Measurements from ENCODE around the gene VPS13A. TPM values are rescaled to one million over a fixed set of nuclear protein-coding genes. Genes with fewer than 3 reads are reported as not detected.

VPS13A gene
- total and polyA plus RNA-seq, 2 of the 13 experiments (the other 11 are each of a cell fraction or from before 2014, with no cell fraction given), result 20.4 to 20.7 TPM

- DNase-seq (ENCODE audit: low spot score), result no peak
- ATAC-seq, result no peak
- Histone ChIP-seq H3K9ac (ENCODE audit: insufficient read depth, low read depth, low read length) (no peak overlapping the region), H3K9me3 (ENCODE audit: low read length) (no peaks in the 10 kb centered on the region), H4K20me1 (ENCODE audit: insufficient read depth, low read length) (no peaks in the 10 kb centered on the region), H3K79me2 (ENCODE audit: insufficient read depth, low read length) (no peaks in the 10 kb centered on the region), H3K27me3 (ENCODE audit: control insufficient read depth in 1 of 2, insufficient read depth in 2 of 2, low read length in 2 of 2) (peaks cover 0 to 25% of the 10 kb centered on the region in 2 experiments; a peak in 1 of 5 replicates), H3K4me3 (replicated peaks in 1 of 3; ENCODE audit: insufficient read depth in 1 of 3, low read depth in 2 of 3, low read length in 3 of 3) (no peak overlapping the region), H3K27ac (ENCODE audit: extremely low read length, insufficient read depth, low read length) (no peak overlapping the region), H2AFZ (ENCODE audit: low read length) (no peak overlapping the region), H3K36me3 (replicated peaks in 1 of 2; ENCODE audit: control insufficient read depth in 1 of 2, insufficient read depth in 2 of 2, low read length in 2 of 2) (no peaks in the 10 kb centered on the region), H3K4me1 (ENCODE audit: insufficient read depth, low read length) (no peaks in the 10 kb centered on the region), H3K4me2 (ENCODE audit: low read depth, low read length) (no peak overlapping the region)
- in situ Hi-C loops (cut with HindIII; ENCODE audit: extremely low pct_ligation_motif_present, low pct_unique_long_range_greater_than_20kb), result loop anchor here (10.0 to 25.0 kb wide), 2 partner anchors 301 to 658 kb away; no protein-coding TSS in a partner anchor
- intact Hi-C loops (cut with micrococcal nuclease; ENCODE audit: unreplicated experiment), result loop anchor here (2.0 kb wide), 1 partner anchor 297 kb away; no protein-coding TSS in a partner anchor
- 45% methylated on average over 14 of the region's 14 CpGs for WGBS (ENCODE audit: low lambda C conversion rate)
- no TSS peak for BruUV-seq (replicated peaks)
- no peak for FAIRE-seq
- POLR2A ChIA-PET, result interaction anchor here (0.8 kb wide), 1 partner anchor 297 kb away, joined by 3 read pairs; no protein-coding TSS in a partner anchor
- CTCF ChIA-PET (ENCODE audit: low intra/inter-chr PET ratio, low total read pairs), result no interaction called here
- TF ChIP-seq ZNF556 (CRISPR knock-in tag; IDR thresholded peaks at IDR 0.05; ENCODE audit: borderline replicate concordance), result no peak
- TF ChIP-seq ZFP36 (IDR thresholded peaks at IDR 0.05; ENCODE audit: borderline replicate concordance, low read depth, low read length, partially characterized antibody), result no peak
- no peak for TF ChIP-seq ZNF800 (CRISPR knock-in tag; IDR thresholded peaks at IDR 0.05)
- TF ChIP-seq SNAPC5 (CRISPR knock-in tag; IDR thresholded peaks at IDR 0.05; ENCODE audit: borderline replicate concordance), result no peak
- TF ChIP-seq PLSCR1 (CRISPR knock-in tag; IDR thresholded peaks at IDR 0.05; ENCODE audit: borderline replicate concordance), result no peak
- TF ChIP-seq CEBPZ (IDR thresholded peaks at IDR 0.05; ENCODE audit: low read length), result no peak
- TF ChIP-seq ZNF17 (CRISPR knock-in tag; IDR thresholded peaks at IDR 0.05), result no peak
- TF ChIP-seq TEF (CRISPR knock-in tag; IDR thresholded peaks at IDR 0.05), result no peak
- no peak for TF ChIP-seq RXRB (CRISPR knock-in tag; IDR thresholded peaks at IDR 0.05; ENCODE audit: borderline replicate concordance)
Measured at GRCh38 chr9:77453825-77454647, 276.7 kb downstream of the VPS13A start.

Data from HepG2 (cell line).